DMS114 treated with DMSO at 0.1 percent for 48 hours (cell line): ENCODE results near the gene LAMB4.
"Not testable (repeated sequence)": the region's sequence is repeated elsewhere in the genome, so short reads cannot be mapped to it uniquely, and the experiment has no call there.

Experiments used
- DNase-seq: peaks from one replicate; lab custom pipeline; 2025; ENCODE audit not compliant: unreplicated experiment; lab: John Stamatoyannopoulos, UW

Gene LAMB4

GRCh38 chr7:108049962-108050361 is 80.2 kb downstream of the LAMB4 start:
- DNase-seq: no peak

- no peak for DNase-seq
Observed at GRCh38 chr7:108048422-108048821, 81.7 kb downstream of the LAMB4 start.

- DNase-seq: no peak
Observed at GRCh38 chr7:108046952-108047506, 83.1 kb downstream of the LAMB4 start.

- DNase-seq: no peak
Observed at GRCh38 chr7:108045669-108046068, 84.5 kb downstream of the LAMB4 start.

GRCh38 chr7:108045154-108045553 is 85.0 kb downstream of the LAMB4 start:
- DNase-seq: no peak

- no peak for DNase-seq
Observed at GRCh38 chr7:108044345-108044744, 85.8 kb downstream of the LAMB4 start.

- DNase-seq: no peak
Observed at GRCh38 chr7:108038986-108039385, 91.2 kb downstream of the LAMB4 start.

GRCh38 chr7:108037741-108038140 is 92.4 kb downstream of the LAMB4 start:
- DNase-seq: no peak

- DNase-seq: no peak
Observed at GRCh38 chr7:108037140-108037539, 93.0 kb downstream of the LAMB4 start.

- DNase-seq: no peak
Observed at GRCh38 chr7:108034586-108034985, 95.6 kb downstream of the LAMB4 start.

GRCh38 chr7:108033776-108034497 is 96.2 kb downstream of the LAMB4 start:
- DNase-seq: no peak

GRCh38 chr7:108033309-108033708 is 96.9 kb downstream of the LAMB4 start:
- DNase-seq: not testable (repeated sequence)

GRCh38 chr7:108030516-108030915 is 99.6 kb downstream of the LAMB4 start:
- DNase-seq: no peak

GRCh38 chr7:108029034-108029433 is 101.1 kb downstream of the LAMB4 start:
- no peak for DNase-seq

- DNase-seq: no peak
Observed at GRCh38 chr7:108028111-108028510, 102.0 kb downstream of the LAMB4 start.

GRCh38 chr7:108027239-108027638 is 102.9 kb downstream of the LAMB4 start:
- no peak for DNase-seq

- no peak for DNase-seq
Observed at GRCh38 chr7:108026647-108027046, 103.5 kb downstream of the LAMB4 start.

- no peak for DNase-seq
Observed at GRCh38 chr7:108026116-108026515, 104.0 kb downstream of the LAMB4 start.

GRCh38 chr7:108024538-108024937 is 105.6 kb downstream of the LAMB4 start:
- DNase-seq: no peak

- DNase-seq: no peak
Observed at GRCh38 chr7:108020585-108020984, 109.6 kb downstream of the LAMB4 start.

- DNase-seq: no peak
Observed at GRCh38 chr7:108018668-108019067, 111.5 kb downstream of the LAMB4 start.

GRCh38 chr7:108017776-108018151 is 112.4 kb downstream of the LAMB4 start:
- DNase-seq: no peak
